ENCODE results near the gene FLOT2. TPM values are rescaled to one million over a fixed set of nuclear protein-coding genes. Genes with fewer than 3 reads are reported as not detected.
A peak's percentile ranks its signal among the peaks of the same experiment; 100 is the strongest.
"Not testable (repeated sequence)": the region's sequence is repeated elsewhere in the genome, so short reads cannot be mapped to it uniquely, and the experiment has no call there.

FLOT2 gene
- total and polyA plus RNA-seq, 10 of the 15 experiments (the other 5 are each of a cell fraction or from before 2014, with no cell fraction given): 56.8 to 302 (median 149) TPM

DNA sequence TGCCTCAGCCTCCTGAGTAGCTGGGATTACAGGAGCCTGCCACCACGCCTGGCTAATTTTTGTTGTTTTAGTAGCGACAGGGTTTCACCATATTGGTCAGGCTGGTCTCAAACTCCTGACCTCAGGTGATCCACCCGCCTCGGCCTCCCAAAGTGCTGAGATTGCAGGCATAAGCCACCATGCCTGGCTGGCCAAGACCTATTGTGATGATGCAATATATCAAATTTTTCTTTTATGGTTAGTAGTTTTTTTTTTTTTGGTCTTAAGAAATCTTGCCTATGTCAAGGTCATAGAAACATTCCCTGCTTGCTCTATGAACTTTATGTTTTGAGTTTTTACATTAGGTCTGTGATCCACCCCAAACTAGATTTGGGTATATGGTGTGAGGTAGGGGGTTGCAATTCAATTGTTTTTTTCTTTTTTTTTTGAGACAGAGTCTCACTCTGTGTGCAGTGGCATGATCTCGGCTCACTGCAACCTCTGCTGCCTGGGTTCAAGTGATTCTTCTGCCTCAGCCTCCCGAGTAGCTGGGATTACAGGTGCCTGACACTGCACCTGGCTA is 20.3 kb downstream of the FLOT2 start:
- H3K4me1 ChIP-seq (ENCODE audit: control insufficient read depth, insufficient read depth, low read length); H3K4me2 ChIP-seq (ENCODE audit: control insufficient read depth, insufficient read depth); H3K27me3 ChIP-seq (replicated peaks in 1 of 2; ENCODE audit: control insufficient read depth in 2 of 2, insufficient read depth in 2 of 2, low read length in 1 of 2); H3K27ac ChIP-seq (ENCODE audit: control insufficient read depth, insufficient read depth); H4K20me1 ChIP-seq (ENCODE audit: control insufficient read depth, insufficient read depth); H3K79me2 ChIP-seq (ENCODE audit: control insufficient read depth, insufficient read depth, low read length); H3K9ac ChIP-seq (ENCODE audit: control insufficient read depth, insufficient read depth, low read length); H3K9me3 ChIP-seq (replicated peaks; ENCODE audit: control insufficient read depth, insufficient read depth, low read length); DNase-seq (ENCODE audit: low read depth, low spot score); FAIRE-seq; intact Hi-C loops (cut with micrococcal nuclease; ENCODE audit: unreplicated experiment); H2AFZ ChIP-seq (ENCODE audit: control insufficient read depth, low read depth, low read length); H3K4me3 ChIP-seq; BruUV-seq (replicated peaks); ATAC-seq: not testable (repeated sequence)
- ChIA-PET RAD21 (ENCODE audit: unreplicated experiment) (interaction anchor here (3.0 kb wide), 1 partner anchor 114 kb away, joined by 22 read pairs; no protein-coding TSS in a partner anchor), SMC1A (ENCODE audit: uncharacterized antibody, unreplicated experiment) (interaction anchor here (0.7 to 2.8 kb wide), 3 partner anchors 15 to 113 kb away, joined by 3 to 19 read pairs (median 6); no protein-coding TSS in a partner anchor), CTCF (interaction anchor here (0.6 to 1.0 kb wide), 3 partner anchors 22 to 112 kb away, joined by 3 to 4 read pairs (median 3); no protein-coding TSS in a partner anchor), POLR2A (interaction anchor here (0.6 kb wide), 1 partner anchor 20 kb away, joined by 4 read pairs; no protein-coding TSS in a partner anchor)
- peaks cover 6 to 24% of the 10 kb centered on the region in 2 experiments; a peak in 3 of 4 replicates for H3K36me3 ChIP-seq (ENCODE audit: control insufficient read depth in 2 of 2, insufficient read depth in 2 of 2, low read length in 1 of 2)
- in situ Hi-C loops (cut with MboI): loop anchor here (25.0 kb wide), 1 partner anchor 1390 kb away; no protein-coding TSS in a partner anchor
- 86% methylated on average over 6 of the region's 6 CpGs for WGBS (ENCODE audit: insufficient coverage, insufficient replicate concordance, low lambda C conversion rate, missing lambda C conversion rate)

DNA sequence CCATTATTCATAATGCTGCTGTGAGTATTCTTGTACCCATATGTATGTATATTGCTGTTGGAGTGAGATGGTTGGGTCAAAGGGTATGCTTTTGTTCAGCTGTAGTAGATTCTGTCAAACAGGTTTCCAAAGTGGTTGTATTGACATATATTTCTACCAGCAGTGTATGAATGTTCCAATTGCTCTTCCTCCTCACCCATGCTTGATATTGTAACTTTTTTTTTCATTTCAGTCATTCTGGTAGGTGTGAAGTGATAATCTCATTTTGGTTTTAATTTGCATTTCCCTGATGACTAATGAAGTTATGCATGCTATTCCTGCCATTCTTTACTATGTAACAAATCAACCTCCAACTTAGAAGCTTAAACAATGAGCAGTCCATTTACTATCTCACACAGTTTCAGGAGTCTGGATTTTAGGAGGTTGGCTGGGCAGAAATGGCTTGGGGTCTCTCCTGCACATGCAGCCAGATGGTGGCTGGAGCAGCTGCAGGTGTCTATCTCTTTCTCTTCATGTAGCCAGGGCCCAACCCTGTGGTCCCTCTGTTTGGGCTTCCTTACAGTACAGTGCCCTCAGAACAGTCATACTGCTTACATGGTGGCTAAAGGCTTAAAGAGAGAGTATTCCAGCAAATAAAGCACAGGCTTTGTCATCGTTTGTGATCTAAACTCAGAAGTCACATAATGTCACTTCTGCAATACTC is 21.5 kb downstream of the FLOT2 start:
- DNase-seq (ENCODE audit: low read depth, low spot score) (no peak), FAIRE-seq (no peak), ATAC-seq (peak; percentile 33; the same call in 2 of the 3 replicates)
- no TSS peak for BruUV-seq (replicated peaks)
- no peaks in the 10 kb centered on the region for H3K79me2 ChIP-seq (ENCODE audit: control insufficient read depth, insufficient read depth, low read length)
- POLR2A ChIA-PET: no interaction called here
- RAD21 ChIA-PET (ENCODE audit: unreplicated experiment): no interaction called here
- H3K9me3 ChIP-seq (replicated peaks; ENCODE audit: control insufficient read depth, insufficient read depth, low read length): no peaks in the 10 kb centered on the region
- no peak for TF ChIP-seq SRF (IDR thresholded peaks at IDR 0.05; ENCODE audit: low read depth in 2 of 2, low read length in 2 of 2)
- TF ChIP-seq SREBF2 (IDR thresholded peaks at IDR 0.05; ENCODE audit: low read length): no peak
- TF ChIP-seq FOS (IDR thresholded peaks at IDR 0.05; ENCODE audit: borderline replicate concordance, extremely low read depth, insufficient read length): no peak
- no peak for TF ChIP-seq POLR2A (IDR thresholded peaks at IDR 0.05; ENCODE audit: low read depth, low read length)
- no peak for TF ChIP-seq TCF12 (IDR thresholded peaks at IDR 0.05; ENCODE audit: low read depth, low read length)
- TF ChIP-seq DPF2 (IDR thresholded peaks at IDR 0.05): no peak
- H4K20me1 ChIP-seq (ENCODE audit: control insufficient read depth, insufficient read depth): no peaks in the 10 kb centered on the region
- in situ Hi-C loops (cut with MboI): loop anchor here (25.0 kb wide), 1 partner anchor 1389 kb away; no protein-coding TSS in a partner anchor
- H3K4me3 ChIP-seq: no peak overlapping the region
- H3K4me2 ChIP-seq (ENCODE audit: control insufficient read depth, insufficient read depth): no peak overlapping the region
- whole genome bisulfite sequencing (ENCODE audit: insufficient coverage, insufficient replicate concordance, low lambda C conversion rate, missing lambda C conversion rate): 7% methylated on average over 1 of the region's 1 CpG
- no peak overlapping the region for H3K27ac ChIP-seq (ENCODE audit: control insufficient read depth, insufficient read depth)
- H3K27me3 ChIP-seq (replicated peaks in 1 of 2; ENCODE audit: control insufficient read depth in 2 of 2, insufficient read depth in 2 of 2, low read length in 1 of 2): no peaks in the 10 kb centered on the region
- H3K9ac ChIP-seq (ENCODE audit: control insufficient read depth, insufficient read depth, low read length): no peak overlapping the region
- peaks cover 0 to 12% of the 10 kb centered on the region in 2 experiments; a peak in 2 of 4 replicates for H3K36me3 ChIP-seq (ENCODE audit: control insufficient read depth in 2 of 2, insufficient read depth in 2 of 2, low read length in 1 of 2)
- no peak overlapping the region for H2AFZ ChIP-seq (ENCODE audit: control insufficient read depth, low read depth, low read length)
- CTCF ChIA-PET: interaction anchor here (1.0 kb wide), 1 partner anchor 37 kb away, joined by 4 read pairs; no protein-coding TSS in a partner anchor
- H3K4me1 ChIP-seq (ENCODE audit: control insufficient read depth, insufficient read depth, low read length): peaks cover 12% of the 10 kb centered on the region
- intact Hi-C loops (cut with micrococcal nuclease; ENCODE audit: unreplicated experiment): no loop called here
- SMC1A ChIA-PET (ENCODE audit: uncharacterized antibody, unreplicated experiment): interaction anchor here (0.7 to 1.2 kb wide), 2 partner anchors 14 to 112 kb away, joined by 3 to 4 read pairs; no protein-coding TSS in a partner anchor

All from GM12878 (cell line).